Ovary (tissue), 3 donors: Measurements from ENCODE around the gene CNRIP1.

Experiments used
- POLR2A ChIP-seq: fragments of 450-650 bp; IDR thresholded peaks from one replicate; pipeline ENCODE4 v1.6.1; 2017; ENCODE audit warnings: antibody characterized with exemption, mild to moderate bottlenecking, moderate library complexity
- TF ChIP-seq, protein P1 (sequence below), 3 donors: fragments of 450-650 bp in 2 of 3; fragments of 200-600 bp in 1 of 3; IDR thresholded peaks; one replicate each; pipeline versions ENCODE4 v1.5.1 to v1.8.0; 2016 to 2022; ENCODE audit warnings: antibody characterized with exemption in 3 of 3, mild to moderate bottlenecking in 1 of 3
- donor health status: DM: no; HTN: no; CAD: no.

DNA sequence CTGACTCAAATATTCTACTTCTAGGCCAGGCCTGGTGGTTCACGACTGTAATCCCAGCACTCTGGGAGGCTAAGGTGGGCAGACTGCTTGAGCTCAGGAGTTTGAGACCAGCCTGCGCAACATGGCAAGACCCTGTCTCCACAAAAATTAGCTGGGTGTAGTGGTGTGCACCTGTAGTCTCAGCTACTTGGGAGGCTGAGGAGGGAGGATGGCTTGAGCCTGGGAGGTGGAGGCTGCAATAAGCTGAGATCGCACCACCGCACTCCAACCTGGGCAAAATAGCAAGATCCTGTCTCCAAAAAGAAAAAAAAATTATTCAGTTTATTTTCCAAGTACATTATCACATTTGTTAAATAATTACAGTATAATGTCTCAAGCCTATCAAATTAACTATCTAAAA lies 74.7 kb downstream of the CNRIP1 start:
- TF ChIP-seq, protein P1, sequence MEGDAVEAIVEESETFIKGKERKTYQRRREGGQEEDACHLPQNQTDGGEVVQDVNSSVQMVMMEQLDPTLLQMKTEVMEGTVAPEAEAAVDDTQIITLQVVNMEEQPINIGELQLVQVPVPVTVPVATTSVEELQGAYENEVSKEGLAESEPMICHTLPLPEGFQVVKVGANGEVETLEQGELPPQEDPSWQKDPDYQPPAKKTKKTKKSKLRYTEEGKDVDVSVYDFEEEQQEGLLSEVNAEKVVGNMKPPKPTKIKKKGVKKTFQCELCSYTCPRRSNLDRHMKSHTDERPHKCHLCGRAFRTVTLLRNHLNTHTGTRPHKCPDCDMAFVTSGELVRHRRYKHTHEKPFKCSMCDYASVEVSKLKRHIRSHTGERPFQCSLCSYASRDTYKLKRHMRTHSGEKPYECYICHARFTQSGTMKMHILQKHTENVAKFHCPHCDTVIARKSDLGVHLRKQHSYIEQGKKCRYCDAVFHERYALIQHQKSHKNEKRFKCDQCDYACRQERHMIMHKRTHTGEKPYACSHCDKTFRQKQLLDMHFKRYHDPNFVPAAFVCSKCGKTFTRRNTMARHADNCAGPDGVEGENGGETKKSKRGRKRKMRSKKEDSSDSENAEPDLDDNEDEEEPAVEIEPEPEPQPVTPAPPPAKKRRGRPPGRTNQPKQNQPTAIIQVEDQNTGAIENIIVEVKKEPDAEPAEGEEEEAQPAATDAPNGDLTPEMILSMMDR (IDR thresholded peaks at IDR 0.05), result no peak
- TF ChIP-seq POLR2A, result no peak
